ENCODE results near the gene CYFIP2. TPM values are rescaled to one million over a fixed set of nuclear protein-coding genes. Genes with fewer than 3 reads are reported as not detected.

Gene CYFIP2
- total RNA-seq, 1 donor from 2014 or later = 96.8 TPM

DNA sequence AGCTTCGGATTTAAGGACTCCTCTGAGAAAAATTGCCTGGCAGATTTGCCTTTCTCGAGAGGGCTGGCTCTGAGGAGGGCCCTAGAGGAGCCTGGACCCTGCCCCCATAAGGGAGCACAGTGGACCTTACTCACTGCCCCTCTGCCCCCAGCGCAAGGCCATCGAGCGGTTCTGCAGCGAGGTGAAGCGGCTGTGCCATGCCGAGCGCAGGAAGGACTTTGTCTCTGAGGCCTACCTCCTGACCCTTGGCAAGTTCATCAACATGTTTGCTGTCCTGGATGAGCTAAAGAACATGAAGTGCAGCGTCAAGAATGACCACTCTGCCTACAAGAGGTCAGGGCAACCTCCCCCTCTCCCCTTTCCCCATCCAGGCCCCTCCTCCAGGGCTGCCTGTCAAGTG is 34.6 kb downstream of the CYFIP2 start:
- no peak overlapping the region for H3K4me3 Mint-ChIP-seq (ENCODE audit: unreplicated experiment)
- no peak for FAIRE-seq
- H3K9me3 Mint-ChIP-seq (ENCODE audit: unreplicated experiment) = peaks cover 5% of the 10 kb centered on the region
- H3K4me3 ChIP-seq (ENCODE audit: insufficient read depth, low read depth, low read length) = no peak overlapping the region
- no peaks in the 10 kb centered on the region for H3K79me2 ChIP-seq (ENCODE audit: insufficient read depth, low read length)
- no peak for DNase-seq (ENCODE audit: low read depth)
- H3K27me3 Mint-ChIP-seq (ENCODE audit: low read depth, unreplicated experiment) = no peaks in the 10 kb centered on the region
- peaks cover 29% of the 10 kb centered on the region for H3K36me3 Mint-ChIP-seq (ENCODE audit: low read depth, unreplicated experiment)
- no peak overlapping the region for H3K27ac ChIP-seq (ENCODE audit: low read depth, low read length)
- no peak overlapping the region for H3K9ac ChIP-seq (ENCODE audit: low read length)
- H4K20me1 ChIP-seq (ENCODE audit: insufficient read depth, low read length) = no peaks in the 10 kb centered on the region
- H3K4me1 Mint-ChIP-seq (ENCODE audit: low read depth, unreplicated experiment) = no peaks in the 10 kb centered on the region
- no peak overlapping the region for H3K27ac Mint-ChIP-seq (ENCODE audit: unreplicated experiment)
- H3K4me2 ChIP-seq (ENCODE audit: low read length) = no peak overlapping the region
- no peaks in the 10 kb centered on the region for H3K4me1 ChIP-seq (ENCODE audit: insufficient read depth, low read length)
- TF ChIP-seq EZH2 (IDR thresholded peaks at IDR 0.05; ENCODE audit: insufficient read depth, low read length) = no peak
- TF ChIP-seq, protein P1, sequence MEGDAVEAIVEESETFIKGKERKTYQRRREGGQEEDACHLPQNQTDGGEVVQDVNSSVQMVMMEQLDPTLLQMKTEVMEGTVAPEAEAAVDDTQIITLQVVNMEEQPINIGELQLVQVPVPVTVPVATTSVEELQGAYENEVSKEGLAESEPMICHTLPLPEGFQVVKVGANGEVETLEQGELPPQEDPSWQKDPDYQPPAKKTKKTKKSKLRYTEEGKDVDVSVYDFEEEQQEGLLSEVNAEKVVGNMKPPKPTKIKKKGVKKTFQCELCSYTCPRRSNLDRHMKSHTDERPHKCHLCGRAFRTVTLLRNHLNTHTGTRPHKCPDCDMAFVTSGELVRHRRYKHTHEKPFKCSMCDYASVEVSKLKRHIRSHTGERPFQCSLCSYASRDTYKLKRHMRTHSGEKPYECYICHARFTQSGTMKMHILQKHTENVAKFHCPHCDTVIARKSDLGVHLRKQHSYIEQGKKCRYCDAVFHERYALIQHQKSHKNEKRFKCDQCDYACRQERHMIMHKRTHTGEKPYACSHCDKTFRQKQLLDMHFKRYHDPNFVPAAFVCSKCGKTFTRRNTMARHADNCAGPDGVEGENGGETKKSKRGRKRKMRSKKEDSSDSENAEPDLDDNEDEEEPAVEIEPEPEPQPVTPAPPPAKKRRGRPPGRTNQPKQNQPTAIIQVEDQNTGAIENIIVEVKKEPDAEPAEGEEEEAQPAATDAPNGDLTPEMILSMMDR (IDR thresholded peaks at IDR 0.05; ENCODE audit: insufficient read depth, low read depth, low read length) = no peak
- H3K27me3 ChIP-seq (ENCODE audit: insufficient read depth, low read length) = no peaks in the 10 kb centered on the region
- H2AFZ ChIP-seq (ENCODE audit: low read depth, low read length) = no peak overlapping the region
- no peaks in the 10 kb centered on the region for H3K36me3 ChIP-seq (ENCODE audit: insufficient read depth, low read length)
- H3K9me3 ChIP-seq (ENCODE audit: insufficient read depth, low read depth, low read length) = no peaks in the 10 kb centered on the region

DNA sequence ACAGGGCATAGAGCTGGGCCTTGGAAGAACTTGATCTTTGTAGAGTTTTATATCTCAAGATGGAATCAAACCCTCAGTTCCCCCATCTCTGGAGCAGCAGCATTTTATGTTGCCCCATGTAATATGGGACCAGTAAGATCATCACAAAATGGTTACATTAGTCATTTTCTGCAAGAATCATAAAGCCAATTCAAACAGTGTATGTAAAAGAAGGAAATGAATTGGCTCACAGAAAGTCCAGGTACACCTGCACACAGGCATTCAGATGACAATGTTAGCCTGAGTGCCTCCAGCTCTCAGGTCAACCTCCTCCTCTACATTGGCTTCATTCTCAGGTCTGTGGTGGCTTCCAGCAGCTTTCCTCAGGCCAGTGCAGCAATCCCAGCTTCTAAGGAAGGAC is 35.1 kb downstream of the CYFIP2 start:
- no peak overlapping the region for H3K27ac Mint-ChIP-seq (ENCODE audit: unreplicated experiment)
- H3K27me3 Mint-ChIP-seq (ENCODE audit: low read depth, unreplicated experiment) = no peaks in the 10 kb centered on the region
- no peak for DNase-seq (ENCODE audit: low read depth)
- Histone ChIP-seq H3K4me2 (ENCODE audit: low read length) (no peak overlapping the region), H2AFZ (ENCODE audit: low read depth, low read length) (no peak overlapping the region), H3K27me3 (ENCODE audit: insufficient read depth, low read length) (no peaks in the 10 kb centered on the region), H3K27ac (ENCODE audit: low read depth, low read length) (no peak overlapping the region), H3K4me3 (ENCODE audit: insufficient read depth, low read depth, low read length) (no peak overlapping the region), H4K20me1 (ENCODE audit: insufficient read depth, low read length) (no peaks in the 10 kb centered on the region), H3K4me1 (ENCODE audit: insufficient read depth, low read length) (no peaks in the 10 kb centered on the region), H3K79me2 (ENCODE audit: insufficient read depth, low read length) (no peaks in the 10 kb centered on the region), H3K9ac (ENCODE audit: low read length) (no peak overlapping the region), H3K36me3 (ENCODE audit: insufficient read depth, low read length) (no peaks in the 10 kb centered on the region), H3K9me3 (ENCODE audit: insufficient read depth, low read depth, low read length) (no peaks in the 10 kb centered on the region)
- no peak overlapping the region for H3K4me3 Mint-ChIP-seq (ENCODE audit: unreplicated experiment)
- peaks cover 7% of the 10 kb centered on the region for H3K9me3 Mint-ChIP-seq (ENCODE audit: unreplicated experiment)
- H3K4me1 Mint-ChIP-seq (ENCODE audit: low read depth, unreplicated experiment) = no peaks in the 10 kb centered on the region
- peaks cover 26% of the 10 kb centered on the region for H3K36me3 Mint-ChIP-seq (ENCODE audit: low read depth, unreplicated experiment)
- TF ChIP-seq, protein P1 (IDR thresholded peaks at IDR 0.05; ENCODE audit: insufficient read depth, low read depth, low read length) = no peak
- no peak for TF ChIP-seq EZH2 (IDR thresholded peaks at IDR 0.05; ENCODE audit: insufficient read depth, low read length)
- no peak for FAIRE-seq

DNA sequence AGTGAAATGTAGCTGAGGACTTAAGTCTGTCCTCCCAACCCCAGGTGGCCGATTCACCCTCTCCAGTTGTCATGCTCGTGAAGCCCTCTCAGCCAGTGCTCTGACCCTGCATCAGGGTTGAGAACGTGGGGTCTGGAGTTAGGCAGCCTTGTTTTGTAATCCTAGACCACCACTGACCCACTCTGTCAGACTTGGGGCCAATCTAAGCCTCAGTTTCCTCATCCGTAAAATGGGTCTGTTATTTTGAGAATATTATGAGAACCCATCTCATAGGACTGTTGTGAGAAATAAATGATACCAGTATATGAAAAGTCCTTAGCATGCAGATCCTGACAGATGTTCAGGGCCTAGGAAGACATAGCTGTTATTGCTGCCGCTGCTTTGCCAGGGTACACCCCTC is 37.1 kb downstream of the CYFIP2 start:
- Histone ChIP-seq H3K4me2 (ENCODE audit: low read length) (no peak overlapping the region), H3K4me3 (ENCODE audit: insufficient read depth, low read depth, low read length) (no peak overlapping the region), H3K27me3 (ENCODE audit: insufficient read depth, low read length) (no peaks in the 10 kb centered on the region), H3K9me3 (ENCODE audit: insufficient read depth, low read depth, low read length) (no peaks in the 10 kb centered on the region), H3K9ac (ENCODE audit: low read length) (no peak overlapping the region), H3K36me3 (ENCODE audit: insufficient read depth, low read length) (no peaks in the 10 kb centered on the region), H3K4me1 (ENCODE audit: insufficient read depth, low read length) (no peaks in the 10 kb centered on the region), H2AFZ (ENCODE audit: low read depth, low read length) (no peak overlapping the region), H3K27ac (ENCODE audit: low read depth, low read length) (no peak overlapping the region), H4K20me1 (ENCODE audit: insufficient read depth, low read length) (no peaks in the 10 kb centered on the region), H3K79me2 (ENCODE audit: insufficient read depth, low read length) (no peaks in the 10 kb centered on the region)
- Mint-ChIP-seq H3K27ac (ENCODE audit: unreplicated experiment) (no peak overlapping the region), H3K36me3 (ENCODE audit: low read depth, unreplicated experiment) (peaks cover 22% of the 10 kb centered on the region), H3K27me3 (ENCODE audit: low read depth, unreplicated experiment) (no peaks in the 10 kb centered on the region), H3K9me3 (ENCODE audit: unreplicated experiment) (peaks cover 7% of the 10 kb centered on the region), H3K4me3 (ENCODE audit: unreplicated experiment) (no peak overlapping the region), H3K4me1 (ENCODE audit: low read depth, unreplicated experiment) (no peaks in the 10 kb centered on the region)
- TF ChIP-seq, protein P1 (IDR thresholded peaks at IDR 0.05; ENCODE audit: insufficient read depth, low read depth, low read length) = no peak
- no peak for FAIRE-seq
- no peak for DNase-seq (ENCODE audit: low read depth)
